Keratinocyte (primary cell): Measurements from ENCODE around the gene KRT27.

Experiments used
- CTCF ChIP-seq, 3 experiments: IDR thresholded peaks in 1 of 3; conservative IDR thresholded peaks in 1 of 3; optimal IDR thresholded peaks in 1 of 3; 2 replicates in 2 of 3; 3 replicates in 1 of 3; pipeline versions ENCODE3 to v1.5.1; 2011; ENCODE audit warnings: low read length in 3 of 3, mild to moderate bottlenecking in 3 of 3, moderate library complexity in 2 of 3, control low read depth in 1 of 3, inconsistent platforms in 1 of 3; ENCODE audit not compliant: insufficient read depth in 2 of 3; ENCODE audit errors: extremely low read depth in 1 of 3
- EZH2 ChIP-seq: IDR thresholded peaks from one replicate; pipeline ENCODE4 v1.6.1; 2012; ENCODE audit warnings: inconsistent platforms, mild to moderate bottlenecking, low read length, moderate library complexity

DNA sequence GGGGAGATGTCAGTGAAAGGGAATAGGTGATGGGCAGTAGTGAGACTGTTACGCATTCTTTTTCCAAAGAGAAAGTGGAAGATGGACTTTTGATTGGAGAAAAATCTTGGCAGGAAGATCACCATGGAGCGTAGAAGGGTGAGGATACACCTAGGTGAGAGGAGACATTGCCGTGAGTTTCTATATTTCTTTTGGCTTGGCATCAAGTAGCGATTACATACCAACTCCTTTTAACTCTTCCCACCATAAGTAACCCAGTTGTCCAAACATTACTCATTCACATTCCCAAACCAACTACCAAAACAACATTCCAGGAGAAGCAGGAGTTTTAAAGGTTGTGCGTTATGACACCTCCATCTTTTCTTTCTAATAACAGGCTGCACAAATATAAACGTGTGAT lies 28.1 kb upstream of the KRT27 start:
- TF ChIP-seq CTCF (optimal IDR thresholded peaks at IDR 0.05 in 1 of 3, IDR thresholded peaks at IDR 0.05 in 1 of 3, conservative IDR thresholded peaks at IDR 0.05 in 1 of 3; ENCODE audit: extremely low read depth in 1 of 3, insufficient read depth in 2 of 3, low read length in 3 of 3): no peak
- TF ChIP-seq EZH2: no peak
